H1 (cell line): ENCODE data around the gene SPAG4.

Source experiments
- CHD1 ChIP-seq: IDR thresholded peaks from 2 replicates; pipeline ENCODE4 v1.6.1; 2012; ENCODE audit warnings: low read depth, low read length, improper control_type of control experiment
- CHD2 ChIP-seq: IDR thresholded peaks from 2 replicates; pipeline ENCODE4 v1.6.1; 2012; ENCODE audit warnings: low read length, improper control_type of control experiment
- HDAC2 ChIP-seq, 2 experiments: fragments of 300-600 bp in 1 of 2; sonication (generic) in 1 of 2; IDR thresholded peaks; 2 replicates each; pipeline ENCODE4 v1.6.1; 2011 to 2012; ENCODE audit warnings: low read depth in 2 of 2, low read length in 2 of 2, mild to moderate bottlenecking in 2 of 2, moderate library complexity in 2 of 2, borderline replicate concordance in 1 of 2, inconsistent platforms in 1 of 2
- JUND ChIP-seq: IDR thresholded peaks from 2 replicates; pipeline ENCODE4 v1.6.1; 2011; ENCODE audit warnings: mild to moderate bottlenecking, improper control_type of control experiment, low read length
- MAFK ChIP-seq: IDR thresholded peaks from 2 replicates; pipeline ENCODE4 v1.6.1; 2012; ENCODE audit warnings: low read depth, mild to moderate bottlenecking, improper control_type of control experiment, low read length
- POLR2A ChIP-seq, 2 experiments: IDR thresholded peaks; 1 replicate in 1 of 2; 2 replicates in 1 of 2; pipeline ENCODE4 v1.6.1; 2011; ENCODE audit warnings: low read depth in 2 of 2, low read length in 2 of 2, mild to moderate bottlenecking in 2 of 2; ENCODE audit errors: control extremely low read depth in 1 of 2
- TBP ChIP-seq: IDR thresholded peaks from 2 replicates; pipeline ENCODE4 v1.6.1; 2011; ENCODE audit warnings: low read depth, low read length, improper control_type of control experiment
- ZNF274 ChIP-seq: IDR thresholded peaks from 2 replicates; pipeline ENCODE4 v1.7.0; 2012; ENCODE audit warnings: low read length, borderline replicate concordance; ENCODE audit errors: extremely low read depth
- TF ChIP-seq, protein P1 (sequence below), 3 experiments: IDR thresholded peaks; 1 replicate in 2 of 3; 2 replicates in 1 of 3; pipeline versions ENCODE4 v1.5.1 to v1.6.1; 2011; ENCODE audit warnings: low read length in 3 of 3, mild to moderate bottlenecking in 3 of 3, inconsistent platforms in 2 of 3, low read depth in 1 of 3, moderate library complexity in 1 of 3; ENCODE audit not compliant: insufficient read depth in 1 of 3; ENCODE audit errors: control extremely low read depth in 1 of 3
- TF ChIP-seq, protein P2 (sequence below): IDR thresholded peaks from 2 replicates; pipeline ENCODE4 v1.6.1; 2012; ENCODE audit warnings: inconsistent platforms

DNA sequence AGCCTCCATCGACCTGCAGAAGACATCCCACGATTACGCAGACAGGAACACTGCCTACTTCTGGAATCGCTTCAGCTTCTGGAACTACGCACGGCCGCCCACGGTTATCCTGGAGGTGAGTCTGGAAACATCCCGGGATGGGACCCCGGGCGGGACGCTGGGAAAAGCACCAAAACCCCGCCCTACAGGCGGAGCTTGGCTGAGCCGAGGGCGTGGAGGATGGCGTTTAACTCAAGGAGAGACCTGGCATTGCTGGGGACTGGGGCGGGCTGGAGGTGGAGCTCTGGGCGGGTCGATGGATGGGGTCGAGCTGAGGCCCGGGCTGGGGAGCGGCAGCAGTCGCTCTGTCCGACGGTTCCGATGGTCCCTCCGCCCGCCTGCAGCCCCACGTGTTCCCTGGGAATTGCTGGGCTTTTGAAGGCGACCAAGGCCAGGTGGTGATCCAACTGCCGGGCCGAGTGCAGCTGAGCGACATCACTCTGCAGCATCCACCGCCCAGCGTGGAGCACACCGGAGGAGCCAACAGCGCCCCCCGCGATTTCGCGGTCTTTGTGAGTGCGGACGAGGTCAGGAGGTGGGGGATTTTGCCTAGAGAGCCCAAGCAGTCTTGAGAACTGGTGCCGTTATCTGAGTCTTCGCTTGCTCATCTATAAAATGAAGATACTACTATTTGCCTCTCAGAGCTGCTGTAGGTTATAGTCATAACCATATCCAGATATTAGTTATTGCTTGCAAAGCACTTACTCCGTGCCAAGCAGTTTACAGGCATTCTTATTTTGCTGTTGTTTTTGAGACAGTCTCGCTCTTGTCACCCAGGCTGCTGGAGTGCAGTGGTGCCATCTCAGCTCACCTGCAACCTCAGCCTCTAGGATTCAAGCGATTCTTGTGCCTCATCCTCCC, 3.8 kb downstream of the SPAG4 start:
- 0 out of 2 replicates have a peak, but pooled peaks have one; percentile 9 for TF ChIP-seq CHD2
- peak in 1 of 2 experiments; percentile 86; a peak in 1 of 4 replicates for TF ChIP-seq HDAC2 (IDR thresholded peaks at IDR 0.05; ENCODE audit: borderline replicate concordance in 1 of 2, low read depth in 2 of 2, low read length in 2 of 2)
- no peak for TF ChIP-seq MAFK
- TF ChIP-seq POLR2A (IDR thresholded peaks at IDR 0.05; ENCODE audit: control extremely low read depth in 1 of 2, low read depth in 2 of 2, low read length in 2 of 2): peak; percentile 26 to 79
- no peak for TF ChIP-seq ZNF274
- peak; percentile 63; the same call in 1 of the 2 replicates for TF ChIP-seq TBP
- TF ChIP-seq, protein P1, sequence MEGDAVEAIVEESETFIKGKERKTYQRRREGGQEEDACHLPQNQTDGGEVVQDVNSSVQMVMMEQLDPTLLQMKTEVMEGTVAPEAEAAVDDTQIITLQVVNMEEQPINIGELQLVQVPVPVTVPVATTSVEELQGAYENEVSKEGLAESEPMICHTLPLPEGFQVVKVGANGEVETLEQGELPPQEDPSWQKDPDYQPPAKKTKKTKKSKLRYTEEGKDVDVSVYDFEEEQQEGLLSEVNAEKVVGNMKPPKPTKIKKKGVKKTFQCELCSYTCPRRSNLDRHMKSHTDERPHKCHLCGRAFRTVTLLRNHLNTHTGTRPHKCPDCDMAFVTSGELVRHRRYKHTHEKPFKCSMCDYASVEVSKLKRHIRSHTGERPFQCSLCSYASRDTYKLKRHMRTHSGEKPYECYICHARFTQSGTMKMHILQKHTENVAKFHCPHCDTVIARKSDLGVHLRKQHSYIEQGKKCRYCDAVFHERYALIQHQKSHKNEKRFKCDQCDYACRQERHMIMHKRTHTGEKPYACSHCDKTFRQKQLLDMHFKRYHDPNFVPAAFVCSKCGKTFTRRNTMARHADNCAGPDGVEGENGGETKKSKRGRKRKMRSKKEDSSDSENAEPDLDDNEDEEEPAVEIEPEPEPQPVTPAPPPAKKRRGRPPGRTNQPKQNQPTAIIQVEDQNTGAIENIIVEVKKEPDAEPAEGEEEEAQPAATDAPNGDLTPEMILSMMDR (IDR thresholded peaks at IDR 0.05; ENCODE audit: control extremely low read depth in 1 of 3, insufficient read depth in 1 of 3, low read depth in 1 of 3, low read length in 3 of 3): peak; percentile 64 to 79 (median 71)
- TF ChIP-seq, protein P2, sequence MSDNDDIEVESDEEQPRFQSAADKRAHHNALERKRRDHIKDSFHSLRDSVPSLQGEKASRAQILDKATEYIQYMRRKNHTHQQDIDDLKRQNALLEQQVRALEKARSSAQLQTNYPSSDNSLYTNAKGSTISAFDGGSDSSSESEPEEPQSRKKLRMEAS: peak; percentile 97
- TF ChIP-seq JUND: no peak
- no peak for TF ChIP-seq CHD1
